MM.1S (cell line): ENCODE data around the gene FOXO3.

Source experiments
- DNase-seq: peaks from one replicate; pipeline ENCODE4 v3.0.0-alpha.2; 2015
- H2AFZ ChIP-seq: fragments of 300-600 bp; sonication (generic); 2 replicates; pipeline ENCODE4 v1.6.0; 2016; ENCODE audit warnings: antibody characterized with exemption, low read length
- H3F3A ChIP-seq: fragments of 300-600 bp; sonication (generic); 2 replicates; pipeline ENCODE4 v1.6.1; 2016; ENCODE audit warnings: mild to moderate bottlenecking, antibody characterized with exemption, low read length, moderate library complexity, mixed read lengths; ENCODE audit not compliant: insufficient read depth
- H3K27ac ChIP-seq: fragments of 300-600 bp; sonication (generic); 2 replicates; pipeline ENCODE4 v1.5.1; 2016; ENCODE audit warnings: mild to moderate bottlenecking, low read length
- H3K27me3 ChIP-seq: fragments of 300-600 bp; sonication (generic); replicated peaks from 2 replicates; pipeline ENCODE4 v1.6.0; 2016; ENCODE audit warnings: low read length; ENCODE audit not compliant: insufficient read depth
- H3K36me3 ChIP-seq: fragments of 300-600 bp; sonication (generic); replicated peaks from 2 replicates; pipeline ENCODE4 v1.6.1; 2016; ENCODE audit warnings: mild to moderate bottlenecking, low read length, mixed read lengths; ENCODE audit not compliant: insufficient read depth
- H3K4me1 ChIP-seq: fragments of 300-600 bp; sonication (generic); 2 replicates; pipeline ENCODE4 v1.6.1; 2016; ENCODE audit warnings: low read length, mixed read lengths
- H3K4me2 ChIP-seq: fragments of 300-600 bp; sonication (generic); 2 replicates; pipeline ENCODE4 v1.6.0; 2016; ENCODE audit warnings: low read depth, low read length
- H3K4me3 ChIP-seq: fragments of 300-600 bp; sonication (generic); 2 replicates; pipeline ENCODE4 v1.5.1; 2016; ENCODE audit warnings: low read length, mixed read lengths
- H3K79me2 ChIP-seq: fragments of 300-600 bp; sonication (generic); 2 replicates; pipeline ENCODE4 v1.6.1; 2016; ENCODE audit warnings: mixed run types, low read length, mixed read lengths
- H3K9ac ChIP-seq: fragments of 300-600 bp; sonication (generic); 2 replicates; pipeline ENCODE4 v1.6.1; 2016; ENCODE audit warnings: low read length, mixed read lengths
- H3K9me2 ChIP-seq: fragments of 300-600 bp; sonication (generic); replicated peaks from 2 replicates; pipeline ENCODE4 v1.6.1; 2016; ENCODE audit warnings: mild to moderate bottlenecking, low read length, mixed read lengths; ENCODE audit not compliant: insufficient read depth
- H3K9me3 ChIP-seq: fragments of 300-600 bp; sonication (generic); replicated peaks from 2 replicates; pipeline ENCODE4 v1.6.1; 2016; ENCODE audit warnings: mild to moderate bottlenecking, low read length, mixed read lengths; ENCODE audit not compliant: insufficient read depth
- H4K20me1 ChIP-seq: fragments of 300-600 bp; sonication (generic); 2 replicates; pipeline ENCODE4 v1.6.1; 2016; ENCODE audit warnings: mild to moderate bottlenecking, low read length, moderate library complexity, mixed read lengths; ENCODE audit not compliant: insufficient read depth
- CTCF ChIP-seq: fragments of 300-600 bp; sonication (generic); IDR thresholded peaks from 2 replicates; pipeline ENCODE4 v1.5.1; 2016; ENCODE audit warnings: antibody characterized with exemption, low read length, mixed read lengths
- EZH2 ChIP-seq: fragments of 300-600 bp; sonication (generic); optimal IDR thresholded peaks from 2 replicates; pipeline ENCODE3; 2017; ENCODE audit warnings: low read depth, mild to moderate bottlenecking, antibody characterized with exemption, low read length, mixed read lengths
- EZH2phosphoT487 ChIP-seq: fragments of 300-600 bp; sonication (generic); IDR thresholded peaks from 2 replicates; pipeline ENCODE4 v1.6.1; 2018; ENCODE audit warnings: antibody characterized with exemption, low read length

Gene FOXO3

GRCh38 chr6:108697561-108698161, 136.9 kb downstream of the FOXO3 start:
- no peak overlapping the region for H3K4me2 ChIP-seq
- no peak overlapping the region for H3K27ac ChIP-seq
- H3K36me3 ChIP-seq, result no peaks in the 10 kb centered on the region
- no peak overlapping the region for H2AFZ ChIP-seq
- no peaks in the 10 kb centered on the region for H4K20me1 ChIP-seq
- H3K79me2 ChIP-seq, result 0 out of 2 replicates have a peak, but pooled peaks cover 5% of the 10 kb centered on the region
- no peak for TF ChIP-seq CTCF
- TF ChIP-seq EZH2, result no peak
- no peak for TF ChIP-seq EZH2phosphoT487
- H3K9me3 ChIP-seq, result no peaks in the 10 kb centered on the region
- no peaks in the 10 kb centered on the region for H3K9me2 ChIP-seq
- H3K9ac ChIP-seq, result no peak overlapping the region
- H3K27me3 ChIP-seq, result no peaks in the 10 kb centered on the region
- H3K4me1 ChIP-seq, result peaks cover 17% of the 10 kb centered on the region
- DNase-seq, result no peak
- H3K4me3 ChIP-seq, result no peak overlapping the region
- peaks cover 19% of the 10 kb centered on the region; the same call in 1 of the 2 replicates for H3F3A ChIP-seq

GRCh38 chr6:108698593-108699289, 138.0 kb downstream of the FOXO3 start:
- Histone ChIP-seq H3K9me2 (no peaks in the 10 kb centered on the region), H3K36me3 (no peaks in the 10 kb centered on the region), H3K27me3 (no peaks in the 10 kb centered on the region), H3K4me3 (no peak overlapping the region), H3K9ac (no peak overlapping the region), H3K79me2 (peaks cover 7% of the 10 kb centered on the region; the same call in 1 of the 2 replicates), H3F3A (peaks cover 19% of the 10 kb centered on the region; the same call in 1 of the 2 replicates), H2AFZ (no peak overlapping the region), H4K20me1 (no peaks in the 10 kb centered on the region), H3K9me3 (no peaks in the 10 kb centered on the region), H3K4me1 (peaks cover 17% of the 10 kb centered on the region), H3K4me2 (no peak overlapping the region), H3K27ac (no peak overlapping the region)
- no peak for DNase-seq
- TF ChIP-seq EZH2phosphoT487, result no peak
- TF ChIP-seq EZH2, result no peak
- TF ChIP-seq CTCF, result no peak

GRCh38 chr6:108699290-108700041, 138.7 kb downstream of the FOXO3 start:
- no peak overlapping the region for H3K9ac ChIP-seq
- H3F3A ChIP-seq, result peaks cover 19% of the 10 kb centered on the region; the same call in 1 of the 2 replicates
- H3K27me3 ChIP-seq, result no peaks in the 10 kb centered on the region
- DNase-seq, result no peak
- no peaks in the 10 kb centered on the region for H3K9me2 ChIP-seq
- H3K36me3 ChIP-seq, result no peaks in the 10 kb centered on the region
- no peaks in the 10 kb centered on the region for H3K9me3 ChIP-seq
- TF ChIP-seq CTCF, result no peak
- TF ChIP-seq EZH2, result no peak
- no peak for TF ChIP-seq EZH2phosphoT487
- H3K4me3 ChIP-seq, result no peak overlapping the region
- peaks cover 7% of the 10 kb centered on the region; the same call in 1 of the 2 replicates for H3K79me2 ChIP-seq
- H4K20me1 ChIP-seq, result no peaks in the 10 kb centered on the region
- H2AFZ ChIP-seq, result no peak overlapping the region
- H3K4me2 ChIP-seq, result no peak overlapping the region
- peaks cover 17% of the 10 kb centered on the region for H3K4me1 ChIP-seq
- no peak overlapping the region for H3K27ac ChIP-seq
